B cell (primary cell): Measurements from ENCODE around the gene STAT4. TPM values are rescaled to one million over a fixed set of nuclear protein-coding genes. Genes with fewer than 3 reads are reported as not detected.

ENCODE experiments used
- ATAC-seq: fragments of 200-7000 bp; cut with Tn5 transposase; one replicate; pipeline ENCODE4 v1.10.0; 2021; ENCODE audit warnings: low read depth, mild to moderate bottlenecking, moderate number of reproducible peaks, moderate library complexity
- CTCF ChIA-PET: fragments of 350-600 bp; sonication (Branson Sonifier 250); formaldehyde crosslinking; loops from one replicate; lab custom pipeline; 2021; ENCODE audit warnings: antibody characterized with exemption, inconsistent platforms; lab: Charles Lee
- POLR2A ChIA-PET: fragments of 350-600 bp; sonication (Branson Sonifier 250); formaldehyde crosslinking; loops from one replicate; lab custom pipeline; 2021; ENCODE audit warnings: antibody characterized with exemption; lab: Charles Lee
- DNase-seq: peaks from one replicate; pipeline ENCODE4 v3.0.0; 2013
- H2AFZ ChIP-seq: 2 replicates; pipeline ENCODE4 v1.6.1; 2012; ENCODE audit warnings: mild to moderate bottlenecking, low read depth, low read length; ENCODE audit not compliant: insufficient read depth, poor library complexity, severe bottlenecking
- H3K27ac ChIP-seq, 2 donors: 1 replicate in 1 of 2; 2 replicates in 1 of 2; pipeline ENCODE4 v1.5.1; 2012 to 2013; ENCODE audit warnings: low read length in 2 of 2, mild to moderate bottlenecking in 2 of 2, moderate library complexity in 1 of 2
- H3K27me3 ChIP-seq, 4 experiments: fragments of 200-600 bp in 1 of 4; sonication (generic) in 1 of 4; replicated peaks in 1 of 4; 1 replicate in 2 of 4; 2 replicates in 2 of 4; pipeline versions ENCODE4 v1.6.1 to v1.7.0; 2013 to 2016; ENCODE audit warnings: low read length in 3 of 4, mild to moderate bottlenecking in 2 of 4, mixed read lengths in 1 of 4, moderate library complexity in 1 of 4; ENCODE audit not compliant: insufficient read depth in 4 of 4, control insufficient read depth in 3 of 4; ENCODE audit errors: control extremely low read depth in 1 of 4
- H3K36me3 ChIP-seq, 2 experiments: replicated peaks in 1 of 2; 1 replicate in 1 of 2; 2 replicates in 1 of 2; pipeline versions ENCODE4 v1.6.1 to v1.7.1; 2013; ENCODE audit warnings: low read length in 1 of 2; ENCODE audit not compliant: insufficient read depth in 2 of 2, control insufficient read depth in 1 of 2; ENCODE audit errors: control extremely low read depth in 1 of 2, extremely low read depth in 1 of 2
- H3K4me1 ChIP-seq, 2 donors: fragments of 200-600 bp in 1 of 2; sonication (generic) in 1 of 2; 1 replicate in 1 of 2; 2 replicates in 1 of 2; pipeline versions ENCODE4 v1.5.1 to v1.6.1; 2013 to 2017; ENCODE audit warnings: low read length in 2 of 2; ENCODE audit not compliant: control insufficient read depth in 2 of 2, insufficient read depth in 2 of 2
- H3K4me2 ChIP-seq: replicated peaks from 2 replicates; pipeline ENCODE3; 2012; ENCODE audit warnings: mild to moderate bottlenecking, low read depth, low read length; ENCODE audit not compliant: poor library complexity, severe bottlenecking
- H3K4me3 ChIP-seq, 5 experiments: fragments of 200-600 bp in 1 of 5; sonication (generic) in 1 of 5; 1 replicate in 3 of 5; 2 replicates in 2 of 5; pipeline versions ENCODE4 v1.5.1 to v1.7.0; 2011 to 2016; ENCODE audit warnings: low read length in 4 of 5, mild to moderate bottlenecking in 4 of 5, low read depth in 2 of 5, control low read depth in 1 of 5, moderate library complexity in 1 of 5; ENCODE audit not compliant: insufficient read depth in 1 of 5; ENCODE audit errors: control extremely low read depth in 1 of 5, extremely low read depth in 1 of 5
- H3K79me2 ChIP-seq: fragments of 200-600 bp; sonication (generic); one replicate; pipeline ENCODE4 v1.6.0; 2016; ENCODE audit warnings: low read length; ENCODE audit not compliant: control insufficient read depth, insufficient read depth
- H3K9ac ChIP-seq: fragments of 200-600 bp; sonication (generic); 2 replicates; pipeline ENCODE4 v1.6.1; 2017; ENCODE audit warnings: mild to moderate bottlenecking, low read length, moderate library complexity
- H3K9me3 ChIP-seq, 3 donors: one replicate each; pipeline versions ENCODE4 v1.6.1 to v1.7.1; 2013; ENCODE audit warnings: low read length in 2 of 3; ENCODE audit not compliant: control insufficient read depth in 2 of 3, insufficient read depth in 1 of 3; ENCODE audit errors: control extremely low read depth in 1 of 3
- H4K20me1 ChIP-seq: 2 replicates; pipeline ENCODE4 v1.6.0; 2012; ENCODE audit warnings: mild to moderate bottlenecking, low read length; ENCODE audit not compliant: insufficient read depth, control insufficient read depth, poor library complexity, severe bottlenecking
- H3K27ac Mint-ChIP-seq: one replicate; pipeline ENCODE4 v1.8.0; 2021; ENCODE audit warnings: mixed read lengths
- H3K27me3 Mint-ChIP-seq: one replicate; pipeline ENCODE4 v1.8.0; 2021; ENCODE audit warnings: mixed read lengths
- H3K4me1 Mint-ChIP-seq: one replicate; pipeline ENCODE4 v1.8.0; 2021; ENCODE audit warnings: mixed read lengths
- H3K4me3 Mint-ChIP-seq: one replicate; pipeline ENCODE4 v1.8.0; 2021; ENCODE audit warnings: mixed read lengths
- H3K9me3 Mint-ChIP-seq: one replicate; pipeline ENCODE4 v1.8.0; 2022; ENCODE audit warnings: mixed read lengths; ENCODE audit not compliant: insufficient read depth
- CTCF ChIP-seq: fragments of 200-600 bp; IDR thresholded peaks from one replicate; pipeline ENCODE4 v1.8.0; 2022; ENCODE audit warnings: antibody characterized with exemption, mild to moderate bottlenecking
- EZH2 ChIP-seq: IDR thresholded peaks from 2 replicates; pipeline ENCODE4 v1.6.1; 2012; ENCODE audit warnings: borderline replicate concordance, low read depth, mild to moderate bottlenecking, moderate library complexity, low read length; ENCODE audit not compliant: insufficient read depth, poor library complexity, severe bottlenecking
- WGBS: methylation state at CpG from one replicate; pipeline ENCODE4 v1.1.5; 2013; ENCODE audit warnings: missing lambda C conversion rate; ENCODE audit not compliant: insufficient coverage; 5-methylcytosine and 5-hydroxymethylcytosine counted together
- intact Hi-C: fragments of 100-400 bp; cut with micrococcal nuclease; formaldehyde crosslinking; loops from one replicate; pipeline ENCODE4 v1.10.0; 2022
- polyA plus RNA-seq: library from polyadenylated mRNA; depleted of rRNA; stranded (reverse); fragments of >200 nt; gene quantifications from 2 replicates; pipeline ENCODE4 v1.2.3, GENCODE V29; 2012
- total RNA-seq, 2 donors: library from RNA; stranded (reverse); fragments of 120-200 nt in 1 of 2; gene quantifications; 1 replicate in 1 of 2; 2 replicates in 1 of 2; pipeline versions ENCODE4 v1.2.3 to v1.2.4, GENCODE V29; 2013 to 2022

STAT4 gene
- total and polyA plus RNA-seq, 2 donors (not counting 1 experiment from before 2014, with no cell fraction given) = 2.0 to 62.1 TPM

DNA sequence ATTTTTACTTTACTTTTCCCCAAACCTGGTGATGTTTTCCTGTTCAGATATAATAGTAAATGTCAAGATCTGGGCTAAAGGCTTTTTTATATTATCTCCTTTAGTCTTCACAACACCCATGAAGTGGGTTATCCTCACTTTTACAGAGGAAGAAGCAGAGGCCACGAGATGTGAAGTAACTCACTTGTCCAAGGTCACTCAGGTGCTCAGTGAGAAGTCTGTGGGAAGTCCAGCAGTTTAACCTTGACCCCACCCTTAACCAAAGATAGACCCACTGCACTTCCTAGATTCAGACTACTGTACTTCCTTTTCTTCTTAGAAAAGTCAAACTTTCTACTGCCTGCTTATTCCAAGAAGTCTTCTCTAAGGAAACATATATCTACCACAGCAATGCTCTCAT lies 80.5 kb downstream of the STAT4 start:
- 60% methylated on average over 1 of the region's 1 CpG for WGBS
- Histone ChIP-seq H3K9ac (no peak overlapping the region), H3K4me1 (no peaks in the 10 kb centered on the region), H3K9me3 (no peaks in the 10 kb centered on the region), H3K27me3 (no peaks in the 10 kb centered on the region), H2AFZ (no peak overlapping the region), H4K20me1 (no peaks in the 10 kb centered on the region), H3K79me2 (no peaks in the 10 kb centered on the region), H3K4me3 (no peak overlapping the region), H3K4me2 (no peak overlapping the region), H3K27ac (no peak overlapping the region), H3K36me3 (no peaks in the 10 kb centered on the region)
- ChIA-PET POLR2A (no interaction called here), CTCF (interaction anchor here (1.6 to 1.9 kb wide), 2 partner anchors 18 to 19 kb away, joined by 4 to 9 read pairs; no protein-coding TSS in a partner anchor)
- Mint-ChIP-seq H3K4me3 (no peak overlapping the region), H3K9me3 (no peaks in the 10 kb centered on the region), H3K27ac (no peak overlapping the region), H3K4me1 (peaks cover 3% of the 10 kb centered on the region), H3K27me3 (peaks cover 6% of the 10 kb centered on the region)
- intact Hi-C loops = no loop called here
- ATAC-seq (no peak), DNase-seq (no peak)
- no peak for TF ChIP-seq EZH2
- no peak for TF ChIP-seq CTCF

GRCh38 chr2:191069606-191070005 lies 81.2 kb downstream of the STAT4 start:
- peaks cover 8% of the 10 kb centered on the region for H3K27me3 Mint-ChIP-seq
- H3K9me3 Mint-ChIP-seq = no peaks in the 10 kb centered on the region
- H3K27ac ChIP-seq = no peak overlapping the region
- no CpG with 5 or more reads among the region's 3 CpGs for WGBS
- H3K4me3 Mint-ChIP-seq = no peak overlapping the region
- H2AFZ ChIP-seq = no peak overlapping the region
- H4K20me1 ChIP-seq = no peaks in the 10 kb centered on the region
- DNase-seq = no peak
- no peaks in the 10 kb centered on the region for H3K27me3 ChIP-seq
- no peak overlapping the region for H3K9ac ChIP-seq
- intact Hi-C loops = no loop called here
- H3K4me2 ChIP-seq = no peak overlapping the region
- H3K79me2 ChIP-seq = no peaks in the 10 kb centered on the region
- CTCF ChIA-PET = interaction anchor here (1.9 kb wide), 1 partner anchor 17 kb away, joined by 9 read pairs; no protein-coding TSS in a partner anchor
- no peak for ATAC-seq
- no peak overlapping the region for H3K4me3 ChIP-seq
- H3K4me1 ChIP-seq = no peaks in the 10 kb centered on the region
- POLR2A ChIA-PET = no interaction called here
- H3K36me3 ChIP-seq = no peaks in the 10 kb centered on the region
- no peaks in the 10 kb centered on the region for H3K9me3 ChIP-seq
- no peak for TF ChIP-seq CTCF
- TF ChIP-seq EZH2 = no peak
- no peak overlapping the region for H3K27ac Mint-ChIP-seq
- H3K4me1 Mint-ChIP-seq = peaks cover 3% of the 10 kb centered on the region
